WERI-Rb-1 (cell line): ENCODE results near the gene UBP1.

Experiments used
- DNase-seq: peaks from one replicate; pipeline ENCODE4 v3.0.0-alpha.2; 2020
- H3K27ac ChIP-seq: fragments of 250-450 bp; sonication (Bioruptor Pico); 2 replicates; pipeline ENCODE4 v1.5.1; 2020; ENCODE audit warnings: mild to moderate bottlenecking, moderate library complexity
- H3K27me3 ChIP-seq: fragments of 250-450 bp; sonication (Bioruptor Pico); 2 replicates; pipeline ENCODE4 v1.5.1; 2021; ENCODE audit warnings: mild to moderate bottlenecking, low read depth, moderate library complexity; ENCODE audit not compliant: insufficient read depth, severe bottlenecking
- H3K36me3 ChIP-seq: fragments of 250-450 bp; sonication (Bioruptor Pico); 2 replicates; pipeline ENCODE4 v1.5.1; 2020; ENCODE audit warnings: mild to moderate bottlenecking, moderate library complexity
- H3K4me3 ChIP-seq: 2 replicates; pipeline ENCODE4 v1.5.1; 2011; ENCODE audit warnings: low read depth, mild to moderate bottlenecking, control low read depth, low read length
- H3K9me3 ChIP-seq: fragments of 250-450 bp; sonication (Bioruptor Pico); 2 replicates; pipeline ENCODE4 v1.5.1; 2021; ENCODE audit warnings: mild to moderate bottlenecking, moderate library complexity; ENCODE audit not compliant: severe bottlenecking
- TF ChIP-seq, protein P1 (sequence below): IDR thresholded peaks from 2 replicates; pipeline ENCODE4 v1.5.1; 2011; ENCODE audit warnings: low read depth, mild to moderate bottlenecking, control low read depth, inconsistent platforms, low read length

The UBP1 gene

GRCh38 chr3:33439546-33440327 is 468 bp downstream of the UBP1 start:
- peak; percentile 43 for DNase-seq
- TF ChIP-seq, protein P1, sequence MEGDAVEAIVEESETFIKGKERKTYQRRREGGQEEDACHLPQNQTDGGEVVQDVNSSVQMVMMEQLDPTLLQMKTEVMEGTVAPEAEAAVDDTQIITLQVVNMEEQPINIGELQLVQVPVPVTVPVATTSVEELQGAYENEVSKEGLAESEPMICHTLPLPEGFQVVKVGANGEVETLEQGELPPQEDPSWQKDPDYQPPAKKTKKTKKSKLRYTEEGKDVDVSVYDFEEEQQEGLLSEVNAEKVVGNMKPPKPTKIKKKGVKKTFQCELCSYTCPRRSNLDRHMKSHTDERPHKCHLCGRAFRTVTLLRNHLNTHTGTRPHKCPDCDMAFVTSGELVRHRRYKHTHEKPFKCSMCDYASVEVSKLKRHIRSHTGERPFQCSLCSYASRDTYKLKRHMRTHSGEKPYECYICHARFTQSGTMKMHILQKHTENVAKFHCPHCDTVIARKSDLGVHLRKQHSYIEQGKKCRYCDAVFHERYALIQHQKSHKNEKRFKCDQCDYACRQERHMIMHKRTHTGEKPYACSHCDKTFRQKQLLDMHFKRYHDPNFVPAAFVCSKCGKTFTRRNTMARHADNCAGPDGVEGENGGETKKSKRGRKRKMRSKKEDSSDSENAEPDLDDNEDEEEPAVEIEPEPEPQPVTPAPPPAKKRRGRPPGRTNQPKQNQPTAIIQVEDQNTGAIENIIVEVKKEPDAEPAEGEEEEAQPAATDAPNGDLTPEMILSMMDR, result peak; percentile 46

DNA sequence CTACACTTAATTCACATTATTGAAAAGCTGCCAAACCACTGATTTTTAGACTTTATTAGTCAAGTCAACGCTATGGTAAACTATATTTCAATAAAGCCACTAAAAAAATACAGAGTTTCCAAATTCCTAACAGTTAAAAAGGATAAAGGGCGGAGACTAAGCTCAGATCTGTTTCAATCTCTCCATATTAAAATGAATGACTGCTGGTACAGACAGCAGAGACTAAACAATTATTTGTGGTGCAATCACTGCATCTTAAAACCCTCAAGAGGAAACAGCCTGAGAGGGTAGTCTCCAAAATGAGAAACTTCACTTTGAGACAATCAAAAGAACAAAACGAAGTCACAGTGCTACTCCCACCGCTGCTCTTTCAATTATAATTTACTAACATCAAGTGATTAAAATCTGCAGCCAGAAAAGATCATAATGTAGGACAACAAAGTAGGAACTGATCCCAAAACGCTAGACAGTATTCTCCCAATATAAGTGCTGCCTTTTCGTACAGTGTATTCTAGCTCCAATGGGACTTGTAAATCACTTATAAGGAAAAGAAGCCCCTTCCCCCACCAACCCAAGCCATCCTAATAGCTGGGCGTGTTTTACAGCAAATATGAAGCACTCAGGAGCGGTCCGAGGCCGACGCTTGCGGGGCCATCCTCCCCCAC is 1.2 kb downstream of the UBP1 start:
- no peak for DNase-seq

More at GRCh38 chr3:33439546-33440327, 468 bp downstream of the UBP1 start:
- peaks cover 4% of the 10 kb centered on the region for H3K36me3 ChIP-seq
- H3K27ac ChIP-seq, result peak overlapping the region; percentile 94
- H3K4me3 ChIP-seq, result peak overlapping the region; percentile 98
- no peaks in the 10 kb centered on the region for H3K27me3 ChIP-seq
- H3K9me3 ChIP-seq, result no peaks in the 10 kb centered on the region

GRCh38 chr3:33438284-33438668 is 1.9 kb downstream of the UBP1 start:
- no peaks in the 10 kb centered on the region for H3K27me3 ChIP-seq
- H3K27ac ChIP-seq, result no peak overlapping the region

More for the DNA sequence above, 1.2 kb downstream of the UBP1 start:
- H3K27ac ChIP-seq, result peak overlapping the region; percentile 94
- peak overlapping the region; percentile 98 for H3K4me3 ChIP-seq
- TF ChIP-seq, protein P1, result no peak
- no peaks in the 10 kb centered on the region for H3K9me3 ChIP-seq
- no peaks in the 10 kb centered on the region for H3K27me3 ChIP-seq
- H3K36me3 ChIP-seq, result peaks cover 4% of the 10 kb centered on the region

DNA sequence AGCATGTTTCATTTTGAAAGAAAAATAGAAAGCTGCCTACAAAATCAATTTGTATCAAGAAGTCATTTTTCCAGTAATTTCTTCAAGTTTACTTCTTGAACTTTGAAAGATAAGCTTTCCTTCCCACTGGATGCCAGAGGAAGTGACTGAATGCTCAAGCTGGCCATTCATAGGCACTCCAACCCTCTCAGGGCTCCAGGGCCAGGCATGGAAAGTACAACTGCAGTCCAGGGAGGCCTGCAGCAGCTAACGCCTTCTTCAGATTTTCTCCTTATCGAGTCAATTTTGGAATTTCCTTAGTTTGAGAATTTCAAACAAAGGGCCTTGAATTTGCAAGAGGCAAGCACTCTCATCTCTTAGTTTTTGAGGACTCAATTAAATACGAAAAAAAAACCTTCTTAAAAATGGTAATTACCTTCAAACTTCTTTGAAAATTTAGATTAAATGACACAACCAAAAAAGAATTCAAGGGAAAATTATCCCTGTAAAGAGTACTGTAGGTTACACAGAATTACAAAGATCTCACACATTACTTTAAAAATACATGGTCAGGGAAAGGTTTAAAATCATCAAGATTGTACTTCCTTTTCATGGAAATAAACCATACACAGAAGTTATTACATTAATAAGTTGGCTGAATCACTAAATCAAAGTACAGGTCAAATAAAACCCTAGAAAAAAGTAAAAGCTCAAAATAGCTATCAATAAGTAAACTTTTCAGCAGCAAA is 2.5 kb downstream of the UBP1 start:
- no peak for DNase-seq
- Histone ChIP-seq H3K27me3 (no peaks in the 10 kb centered on the region), H3K9me3 (no peaks in the 10 kb centered on the region), H3K27ac (no peak overlapping the region), H3K4me3 (peak overlapping the region; percentile 98), H3K36me3 (peaks cover 4% of the 10 kb centered on the region)
- TF ChIP-seq, protein P1, result no peak

More at GRCh38 chr3:33438284-33438668, 1.9 kb downstream of the UBP1 start:
- TF ChIP-seq, protein P1, result no peak
- no peaks in the 10 kb centered on the region for H3K9me3 ChIP-seq
- DNase-seq, result no peak
- peak overlapping the region; percentile 98 for H3K4me3 ChIP-seq
- peaks cover 4% of the 10 kb centered on the region for H3K36me3 ChIP-seq

GRCh38 chr3:33433843-33434242 is 6.4 kb downstream of the UBP1 start:
- no peaks in the 10 kb centered on the region for H3K36me3 ChIP-seq
- no peaks in the 10 kb centered on the region for H3K27me3 ChIP-seq
- no peaks in the 10 kb centered on the region for H3K9me3 ChIP-seq
- no peak overlapping the region for H3K27ac ChIP-seq
- TF ChIP-seq, protein P1, result no peak
- no peak overlapping the region for H3K4me3 ChIP-seq
- no peak for DNase-seq
